NCI-H2107 treated with DMSO at 0.1 percent for 48 hours (cell line): ENCODE measurements around the gene ZNF638.

ENCODE experiments used
- DNase-seq: peaks from one replicate; lab custom pipeline; 2025; ENCODE audit not compliant: unreplicated experiment; lab: John Stamatoyannopoulos, UW

ZNF638 gene

GRCh38 chr2:71469403-71470398 is 138.1 kb downstream of the ZNF638 start:
- DNase-seq: no peak

- DNase-seq: no peak
These were observed 139.7 kb downstream of the ZNF638 start for GRCh38 chr2:71471276-71471675.

- no peak for DNase-seq
These were observed 140.4 kb downstream of the ZNF638 start for GRCh38 chr2:71472019-71472418.

- DNase-seq: no peak
These were observed 141.9 kb downstream of the ZNF638 start for GRCh38 chr2:71473346-71474031.

GRCh38 chr2:71474116-71474743 is 142.6 kb downstream of the ZNF638 start:
- no peak for DNase-seq

GRCh38 chr2:71474744-71475397 is 143.3 kb downstream of the ZNF638 start:
- no peak for DNase-seq

- DNase-seq: no peak
These were observed 144.9 kb downstream of the ZNF638 start for GRCh38 chr2:71476495-71476894.

- no peak for DNase-seq
These were observed 145.7 kb downstream of the ZNF638 start for GRCh38 chr2:71477231-71477691.

- DNase-seq: no peak
These were observed 147.2 kb downstream of the ZNF638 start for GRCh38 chr2:71478806-71479205.

- no peak for DNase-seq
These were observed 147.7 kb downstream of the ZNF638 start for GRCh38 chr2:71479261-71479660.

- no peak for DNase-seq
These were observed 149.5 kb downstream of the ZNF638 start for GRCh38 chr2:71481111-71481510.

GRCh38 chr2:71482055-71482454 is 150.5 kb downstream of the ZNF638 start:
- DNase-seq: no peak

GRCh38 chr2:71483246-71483645 is 151.7 kb downstream of the ZNF638 start:
- no peak for DNase-seq

GRCh38 chr2:71484354-71484753 is 152.8 kb downstream of the ZNF638 start:
- DNase-seq: no peak
